Neural progenitor cell (in vitro differentiated cells): ENCODE data around the gene NRG3. TPM values are rescaled to one million over a fixed set of nuclear protein-coding genes. Genes with fewer than 3 reads are reported as not detected.

Source experiments
- DNase-seq: peaks from one replicate; pipeline ENCODE4 v3.0.0-alpha.2; 2016; ENCODE audit warnings: low spot score
- H2AFZ ChIP-seq: fragments of 200-600 bp; sonication (generic); replicated peaks from 2 replicates; pipeline ENCODE4 v1.6.1; 2016; ENCODE audit warnings: antibody characterized with exemption
- H3F3A ChIP-seq: fragments of 200-600 bp; sonication (generic); 2 replicates; pipeline ENCODE4 v1.6.1; 2016; ENCODE audit warnings: antibody characterized with exemption, low read depth
- H3K27ac ChIP-seq: fragments of 200-600 bp; sonication (generic); 2 replicates; pipeline ENCODE4 v1.5.1; 2016; ENCODE audit warnings: mild to moderate bottlenecking
- H3K27me3 ChIP-seq: fragments of 200-600 bp; sonication (generic); 2 replicates; pipeline ENCODE4 v1.6.1; 2016; ENCODE audit warnings: mild to moderate bottlenecking, moderate library complexity
- H3K36me3 ChIP-seq: fragments of 200-600 bp; sonication (generic); 2 replicates; pipeline ENCODE4 v1.5.1; 2016
- H3K4me1 ChIP-seq: fragments of 200-600 bp; sonication (generic); 2 replicates; pipeline ENCODE4 v1.6.1; 2016; ENCODE audit warnings: mixed run types
- H3K4me2 ChIP-seq: fragments of 200-600 bp; sonication (generic); 2 replicates; pipeline ENCODE4 v1.6.1; 2016
- H3K4me3 ChIP-seq: fragments of 200-600 bp; sonication (generic); 2 replicates; pipeline ENCODE4 v1.5.1; 2016
- H3K79me2 ChIP-seq: fragments of 200-600 bp; sonication (generic); 2 replicates; pipeline ENCODE4 v1.6.1; 2016; ENCODE audit warnings: low read depth
- H3K9ac ChIP-seq: fragments of 200-600 bp; sonication (generic); 2 replicates; pipeline ENCODE4 v1.6.1; 2016
- H3K9me3 ChIP-seq: fragments of 200-600 bp; sonication (generic); 2 replicates; pipeline ENCODE4 v1.5.1; 2016; ENCODE audit warnings: low read depth
- H4K20me1 ChIP-seq: fragments of 200-600 bp; sonication (generic); 2 replicates; pipeline ENCODE4 v1.6.1; 2016; ENCODE audit warnings: low read depth
- H3K27ac Mint-ChIP-seq: 3 replicates; pipeline ENCODE4 v1.8.0; 2021; ENCODE audit warnings: mixed read lengths
- H3K27me3 Mint-ChIP-seq: 2 replicates; pipeline ENCODE4 v1.8.0; 2022; ENCODE audit warnings: low read depth, mild to moderate bottlenecking, inconsistent platforms, moderate library complexity, mixed read lengths; ENCODE audit not compliant: insufficient read depth
- H3K36me3 Mint-ChIP-seq: 3 replicates; pipeline ENCODE4 v1.8.0; 2021; ENCODE audit warnings: mixed read lengths
- H3K4me1 Mint-ChIP-seq: 3 replicates; pipeline ENCODE4 v1.8.0; 2021; ENCODE audit warnings: mixed read lengths
- H3K4me3 Mint-ChIP-seq: 3 replicates; pipeline ENCODE4 v1.8.0; 2021; ENCODE audit warnings: mild to moderate bottlenecking, moderate library complexity, mixed read lengths
- H3K9me3 Mint-ChIP-seq: 3 replicates; pipeline ENCODE4 v1.8.0; 2020; ENCODE audit warnings: mixed read lengths
- CTCF ChIP-seq: fragments of 200-600 bp; sonication (generic); IDR thresholded peaks from 2 replicates; pipeline ENCODE4 v1.5.1; 2017; ENCODE audit warnings: antibody characterized with exemption, mild to moderate bottlenecking
- EZH2 ChIP-seq: fragments of 200-600 bp; sonication (generic); IDR thresholded peaks from 2 replicates; pipeline ENCODE4 v1.6.1; 2017; ENCODE audit warnings: antibody characterized with exemption, mild to moderate bottlenecking, moderate library complexity
- EZH2phosphoT487 ChIP-seq: fragments of 200-600 bp; sonication (generic); IDR thresholded peaks from 2 replicates; pipeline ENCODE4 v1.6.1; 2017; ENCODE audit warnings: antibody characterized with exemption
- total RNA-seq: library from RNA; depleted of rRNA; stranded (reverse); fragments of >200 nt; gene quantifications from 2 replicates; pipeline ENCODE4 v1.2.3, GENCODE V29; 2015; ENCODE audit warnings: low replicate concordance

The NRG3 gene
- total RNA-seq, 1 donor from 2014 or later = 1.9 TPM

GRCh38 chr10:82692458-82692857 is 817.5 kb downstream of the NRG3 start:
- H2AFZ ChIP-seq = no peak overlapping the region
- Mint-ChIP-seq H3K27ac (no peak overlapping the region), H3K36me3 (no peaks in the 10 kb centered on the region), H3K4me1 (no peaks in the 10 kb centered on the region), H3K27me3 (no peaks in the 10 kb centered on the region), H3K9me3 (peaks cover 5% of the 10 kb centered on the region), H3K4me3 (no peak overlapping the region)
- no peak overlapping the region for H3K27ac ChIP-seq
- no peaks in the 10 kb centered on the region for H3K36me3 ChIP-seq
- no peaks in the 10 kb centered on the region for H3K79me2 ChIP-seq
- no peaks in the 10 kb centered on the region for H3K9me3 ChIP-seq
- DNase-seq = no peak
- no peak for TF ChIP-seq EZH2
- TF ChIP-seq CTCF = no peak
- no peak for TF ChIP-seq EZH2phosphoT487
- H3K4me1 ChIP-seq = no peaks in the 10 kb centered on the region
- no peak overlapping the region for H3K4me2 ChIP-seq
- no peak overlapping the region for H3K9ac ChIP-seq
- no peaks in the 10 kb centered on the region for H3K27me3 ChIP-seq
- H4K20me1 ChIP-seq = no peaks in the 10 kb centered on the region
- H3F3A ChIP-seq = no peaks in the 10 kb centered on the region
- H3K4me3 ChIP-seq = no peak overlapping the region

GRCh38 chr10:82721831-82722230 is 846.8 kb downstream of the NRG3 start:
- Mint-ChIP-seq H3K27me3 (no peaks in the 10 kb centered on the region), H3K4me3 (no peak overlapping the region), H3K4me1 (peaks cover 14% of the 10 kb centered on the region), H3K9me3 (peaks cover 6% of the 10 kb centered on the region), H3K27ac (no peak overlapping the region), H3K36me3 (peaks cover 1% of the 10 kb centered on the region)
- no peak for DNase-seq
- Histone ChIP-seq H3K36me3 (no peaks in the 10 kb centered on the region), H4K20me1 (no peaks in the 10 kb centered on the region), H3K4me1 (no peaks in the 10 kb centered on the region), H3K79me2 (no peaks in the 10 kb centered on the region), H3K9ac (no peak overlapping the region), H3K4me3 (no peak overlapping the region), H2AFZ (no peak overlapping the region), H3K27me3 (no peaks in the 10 kb centered on the region), H3F3A (no peaks in the 10 kb centered on the region), H3K9me3 (no peaks in the 10 kb centered on the region), H3K27ac (no peak overlapping the region), H3K4me2 (no peak overlapping the region)
- TF ChIP-seq CTCF = no peak
- no peak for TF ChIP-seq EZH2phosphoT487
- TF ChIP-seq EZH2 = no peak

- TF ChIP-seq EZH2phosphoT487 = no peak
- no peak for TF ChIP-seq EZH2
- no peak for TF ChIP-seq CTCF
- H3K9me3 ChIP-seq = no peaks in the 10 kb centered on the region
- H3K4me1 Mint-ChIP-seq = peaks cover 14% of the 10 kb centered on the region
- H3K27ac ChIP-seq = no peak overlapping the region
- H3K36me3 Mint-ChIP-seq = peaks cover 2% of the 10 kb centered on the region
- H3K4me1 ChIP-seq = no peaks in the 10 kb centered on the region
- no peaks in the 10 kb centered on the region for H3K27me3 Mint-ChIP-seq
- H3K4me3 Mint-ChIP-seq = no peak overlapping the region
- no peaks in the 10 kb centered on the region for H3F3A ChIP-seq
- H3K27me3 ChIP-seq = no peaks in the 10 kb centered on the region
- no peak overlapping the region for H3K4me2 ChIP-seq
- H3K36me3 ChIP-seq = no peaks in the 10 kb centered on the region
- no peaks in the 10 kb centered on the region for H4K20me1 ChIP-seq
- no peak overlapping the region for H3K27ac Mint-ChIP-seq
- no peak for DNase-seq
- no peaks in the 10 kb centered on the region for H3K79me2 ChIP-seq
- H3K4me3 ChIP-seq = no peak overlapping the region
- H3K9me3 Mint-ChIP-seq = peaks cover 6% of the 10 kb centered on the region
- H2AFZ ChIP-seq = no peak overlapping the region
- no peak overlapping the region for H3K9ac ChIP-seq
These were observed 847.3 kb downstream of the NRG3 start for GRCh38 chr10:82722273-82722672.
